ENCODE results near the gene FSTL5.

DNA sequence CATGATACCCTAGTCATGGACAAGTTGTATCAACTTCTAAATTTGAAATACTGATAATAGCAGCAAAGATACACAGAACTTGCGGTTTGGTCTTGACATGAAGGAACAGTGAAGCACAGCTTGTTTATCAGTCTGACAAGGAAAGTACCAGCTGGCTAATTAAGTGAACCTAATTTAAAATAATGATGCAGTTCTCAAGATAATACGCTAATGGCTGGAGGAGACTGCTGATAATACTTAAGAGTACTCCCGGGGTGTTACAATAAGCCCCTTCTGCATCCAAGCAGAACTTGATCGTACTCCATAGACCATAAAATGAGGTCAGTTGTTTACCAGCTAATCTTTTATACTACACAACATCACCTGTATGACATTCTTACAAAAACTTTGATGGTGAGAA lies 697.5 kb downstream of the FSTL5 start:
- no peak for TF ChIP-seq CTCF (conservative IDR thresholded peaks at IDR 0.05)
- TF ChIP-seq EZH2 (IDR thresholded peaks at IDR 0.05; ENCODE audit: low read depth), result no peak
